Skin of body (tissue), 2 donors: ENCODE measurements around the gene MAP10. TPM values are rescaled to one million over a fixed set of nuclear protein-coding genes. Genes with fewer than 3 reads are reported as not detected.

Experiments used
- DNase-seq: peaks from one replicate; lab custom pipeline; 2025; lab: John Stamatoyannopoulos, UW
- total RNA-seq: library from RNA; depleted of rRNA; stranded (reverse); fragments of >200 nt; gene quantifications from one replicate; pipeline ENCODE4 v1.2.3, GENCODE V29; 2014

MAP10 gene
- total RNA-seq, 1 donor from 2014 or later = 2.4 TPM

DNA sequence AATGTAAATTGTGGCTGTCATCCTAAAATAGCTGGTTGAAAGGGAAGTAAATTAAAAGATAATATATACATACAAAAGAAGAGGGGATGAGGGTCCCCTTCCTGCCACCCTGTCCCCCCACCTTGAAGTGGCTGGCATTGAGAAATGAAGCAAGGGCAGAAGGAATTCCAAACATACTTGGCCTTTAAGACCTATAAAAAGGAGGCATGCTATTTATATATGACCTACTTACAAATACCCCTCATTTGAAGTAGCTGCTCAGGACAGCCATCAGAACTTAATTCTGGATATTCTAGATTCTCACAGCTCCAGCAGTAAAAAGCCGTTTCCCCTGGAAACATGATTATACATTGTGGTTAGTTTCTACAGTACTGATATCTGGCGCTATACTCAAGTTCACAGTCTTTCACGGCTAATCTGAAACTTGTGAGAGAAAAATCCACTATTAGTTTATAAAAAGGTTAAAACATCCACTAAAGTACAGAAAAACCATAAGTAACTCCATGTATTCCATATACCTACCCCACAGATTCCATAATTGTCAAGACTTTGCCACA lies 9.6 kb upstream of the MAP10 start:
- DNase-seq = no peak

DNA sequence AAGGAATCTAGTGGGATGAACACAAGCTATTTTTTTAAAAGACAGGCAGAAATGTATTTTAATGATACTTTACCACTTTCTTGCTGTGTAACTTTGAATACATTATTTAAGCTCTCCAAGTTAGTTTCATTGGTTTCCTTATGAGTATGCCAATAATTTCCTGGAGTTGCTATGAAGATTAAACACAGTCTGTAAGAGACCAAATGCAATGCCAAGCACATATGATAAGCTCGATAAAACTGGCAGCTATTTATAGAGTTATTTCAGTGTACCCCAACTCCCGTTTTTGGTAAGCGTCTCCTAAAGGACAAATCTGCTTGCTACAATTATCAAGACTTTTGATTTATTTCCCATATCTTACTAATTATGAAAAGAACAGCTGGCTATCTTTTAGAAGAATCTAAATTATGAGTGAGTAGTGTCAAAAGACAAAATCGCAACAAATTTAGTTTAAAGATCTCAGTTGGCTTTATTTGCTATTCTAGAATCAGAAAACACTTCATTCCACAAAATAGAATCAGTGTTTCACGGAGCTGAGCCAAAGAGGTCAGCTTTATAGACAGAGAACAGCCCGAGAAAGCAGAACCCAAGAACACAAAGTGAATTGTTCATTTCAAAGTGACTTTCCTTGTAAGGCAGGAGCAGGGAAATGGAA lies 7.2 kb upstream of the MAP10 start:
- peak; percentile 28 for DNase-seq

DNA sequence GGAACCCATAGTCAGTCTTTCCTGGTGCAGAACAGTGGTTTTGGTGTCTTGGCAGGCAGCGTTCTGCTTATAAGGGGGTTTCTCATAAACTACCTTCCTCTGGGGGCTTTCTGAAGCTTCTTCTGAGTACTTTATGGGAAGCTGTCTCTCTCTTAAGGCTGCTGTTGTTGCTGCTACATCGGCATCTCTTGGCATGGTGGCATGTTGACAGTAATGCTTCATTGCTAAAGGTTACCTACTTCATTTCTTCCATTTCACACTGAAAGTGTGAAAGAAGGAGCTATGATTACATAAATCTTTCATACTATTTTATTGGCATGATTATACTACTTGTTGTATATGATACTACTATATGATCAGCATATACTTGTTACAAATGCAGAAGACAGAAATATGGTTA lies 6.3 kb upstream of the MAP10 start:
- no peak for DNase-seq

DNA sequence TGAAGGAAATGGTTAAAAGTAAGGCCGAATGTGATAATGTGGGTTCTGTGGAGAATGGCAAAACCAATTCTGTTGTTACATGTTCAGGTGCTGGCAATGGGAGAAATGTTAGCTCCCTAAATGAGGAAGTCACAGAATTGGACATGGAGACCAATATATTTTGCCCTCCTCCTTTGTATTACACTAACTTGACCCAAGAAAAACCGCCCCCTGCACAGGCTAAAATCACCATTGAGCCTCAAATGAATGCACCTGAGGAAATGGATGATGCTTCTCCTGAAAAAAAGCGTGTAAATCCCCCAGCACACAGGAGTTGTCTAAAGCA lies 932 bp downstream of the MAP10 start:
- no peak for DNase-seq

DNA sequence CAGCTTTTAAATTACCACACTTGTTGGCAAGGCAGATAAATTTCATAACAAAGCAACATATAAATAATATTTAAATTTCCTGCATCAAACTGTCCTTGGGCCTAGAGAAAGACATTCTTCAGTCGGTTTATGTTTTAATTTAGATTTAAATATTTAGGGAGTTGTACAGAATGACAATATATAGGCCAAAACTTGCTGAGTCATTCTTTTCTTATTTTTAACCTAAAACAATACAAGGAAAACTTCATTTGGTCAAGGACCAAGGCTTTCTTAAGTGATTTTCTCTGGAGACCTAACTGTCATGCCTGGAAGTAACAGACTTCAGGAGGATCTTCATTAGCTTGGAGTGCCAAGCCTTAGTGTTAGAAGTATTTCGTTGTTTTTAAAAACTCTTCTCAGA lies 5.6 kb downstream of the MAP10 start:
- no peak for DNase-seq

DNA sequence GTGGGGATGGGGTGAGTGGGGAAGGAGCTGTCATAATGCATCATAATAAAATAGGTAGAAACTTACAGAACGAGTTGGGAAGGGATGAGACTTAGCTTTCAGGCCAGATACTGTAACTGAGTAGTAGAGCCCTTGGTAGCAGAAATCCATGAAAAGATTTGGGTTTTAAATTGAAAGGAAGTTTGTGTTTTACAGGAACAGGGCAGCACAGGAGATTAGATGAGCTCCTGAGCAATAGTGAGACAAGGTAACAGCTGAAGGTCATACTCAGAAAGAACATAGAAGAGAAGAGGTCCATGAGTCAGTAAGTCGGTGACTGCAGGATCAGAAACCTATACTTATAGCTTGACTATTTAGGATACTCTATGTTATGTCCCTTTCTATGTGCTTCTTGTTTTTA lies 7.3 kb downstream of the MAP10 start:
- no peak for DNase-seq

DNA sequence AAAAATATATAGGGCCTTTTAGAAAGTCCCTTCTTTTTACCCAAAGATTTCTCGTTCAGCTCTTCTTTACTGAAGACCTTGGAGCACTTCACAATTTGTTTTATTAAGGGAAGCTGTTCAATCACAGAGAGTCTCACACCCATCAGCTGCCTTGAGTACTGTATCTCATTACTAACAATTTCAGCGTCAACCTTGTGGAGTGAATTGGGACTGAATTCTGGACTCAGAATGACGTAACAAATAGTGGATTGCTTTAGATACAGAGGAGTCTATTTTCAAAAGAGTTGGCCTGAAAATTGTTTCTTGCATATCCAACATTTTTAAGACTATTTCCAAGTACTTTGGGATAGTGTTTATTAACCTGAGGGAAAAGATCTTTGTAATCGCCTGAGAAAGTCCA lies 7.9 kb downstream of the MAP10 start:
- peak; percentile 20 for DNase-seq

DNA sequence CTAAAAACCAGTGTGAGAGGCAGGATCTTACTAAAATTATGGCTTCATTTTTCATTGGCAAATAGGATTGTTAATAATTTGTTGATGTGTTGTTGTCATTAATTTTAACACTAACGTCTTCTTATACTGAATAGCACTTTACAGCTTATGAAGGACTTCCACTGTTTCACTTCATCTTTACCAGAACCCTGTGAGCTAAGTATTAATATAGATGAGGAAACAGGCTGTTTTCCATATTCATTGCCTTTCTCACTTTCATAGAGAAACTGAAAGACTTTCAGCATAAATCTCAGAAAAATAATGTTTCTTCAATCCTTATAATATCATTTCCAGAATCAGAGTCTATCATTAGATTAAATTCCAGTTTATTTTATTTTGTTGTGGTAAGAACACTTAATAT lies 8.5 kb downstream of the MAP10 start:
- no peak for DNase-seq

DNA sequence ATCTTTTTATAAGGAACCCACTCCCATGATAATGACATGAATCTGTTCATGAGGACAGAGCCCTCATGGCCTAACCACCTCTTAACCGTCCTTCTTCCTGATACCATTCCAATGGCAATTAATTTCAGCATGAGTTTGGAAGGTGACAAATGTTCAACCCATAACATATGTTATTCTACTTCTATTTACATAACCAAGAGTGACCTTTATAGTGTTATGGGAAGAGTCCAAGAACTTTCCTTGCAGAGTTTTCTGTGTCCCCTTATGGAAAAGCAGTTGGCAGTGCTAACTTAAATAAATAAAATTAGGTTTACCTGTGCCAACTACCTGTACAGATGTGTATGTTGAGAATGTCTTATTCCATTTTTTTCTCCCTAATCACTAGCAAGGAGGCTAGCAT lies 11.1 kb downstream of the MAP10 start:
- DNase-seq = no peak

DNA sequence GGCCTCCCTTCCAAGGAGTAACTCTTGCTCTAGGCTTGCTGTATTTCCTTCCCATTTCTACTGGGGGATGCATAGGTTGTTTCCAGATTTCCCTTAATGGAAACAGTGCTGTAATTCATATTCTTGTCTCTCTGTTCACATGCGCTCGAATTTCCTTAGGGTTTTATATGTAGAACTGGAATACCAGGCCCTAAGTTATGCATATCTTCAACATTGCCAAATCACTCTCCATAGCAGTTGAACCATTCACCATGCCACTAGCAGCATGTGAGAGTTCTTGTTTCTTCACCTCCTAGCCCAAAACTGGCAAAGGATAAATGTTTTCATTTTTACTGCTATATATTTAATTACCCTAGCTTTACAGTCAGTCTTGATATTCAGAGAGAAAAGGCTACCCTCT lies 12.8 kb downstream of the MAP10 start:
- DNase-seq = no peak

DNA sequence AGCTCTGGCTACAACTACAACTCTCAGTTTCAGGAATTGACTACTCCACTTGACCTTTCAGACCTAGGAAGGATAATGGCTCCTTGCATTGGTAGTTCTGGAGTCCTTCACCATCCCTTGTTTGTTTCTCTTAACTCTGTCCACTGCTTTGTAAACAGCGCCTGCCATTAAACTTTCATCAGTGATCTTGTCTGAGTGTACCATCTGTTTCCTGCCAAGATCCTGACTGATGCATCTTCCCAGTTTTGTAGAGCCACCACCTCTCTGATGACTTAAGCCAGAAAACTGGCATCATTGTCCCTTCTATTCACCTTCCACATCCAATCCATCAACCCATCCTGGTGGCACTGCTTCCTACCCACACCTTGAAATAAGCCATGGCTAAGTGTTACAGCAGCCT lies 15.2 kb downstream of the MAP10 start:
- no peak for DNase-seq

DNA sequence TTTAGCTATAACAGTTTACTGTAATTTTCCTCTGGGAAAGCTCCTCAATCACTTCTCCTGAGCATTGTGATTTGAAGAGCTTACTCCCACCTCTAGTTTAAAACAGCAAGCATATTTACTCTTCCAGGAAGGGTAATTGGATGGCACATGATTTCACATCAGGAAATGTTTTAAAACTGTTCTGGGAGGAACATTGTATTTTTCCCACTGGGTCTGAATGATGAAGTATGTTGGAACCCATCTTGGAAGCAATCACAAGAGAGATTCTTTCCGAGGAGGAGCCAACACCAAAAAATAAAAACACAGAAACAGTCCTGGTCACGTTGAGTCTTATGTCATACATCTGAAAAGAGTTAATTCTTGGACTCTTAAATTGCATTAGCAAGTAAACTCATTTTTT lies 17.3 kb downstream of the MAP10 start:
- peak; percentile 93 for DNase-seq

DNA sequence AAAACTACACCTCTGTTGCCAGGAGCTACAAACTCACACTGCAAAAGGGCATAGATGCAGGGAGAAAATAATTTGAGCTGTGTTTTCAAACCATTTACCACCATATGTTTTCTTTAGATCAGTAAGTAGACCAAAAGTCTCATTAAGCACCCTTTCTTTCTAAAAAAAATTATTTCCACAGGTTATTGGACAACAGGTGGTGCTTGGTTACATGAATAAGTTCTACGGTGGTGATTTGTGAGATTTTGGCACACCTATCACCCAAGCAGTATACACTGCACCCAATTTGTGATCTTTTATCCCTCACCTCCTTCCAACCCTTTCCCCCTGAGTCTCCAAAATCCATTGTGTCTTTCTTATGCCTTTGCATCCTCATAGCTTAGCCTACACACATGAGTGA lies 21.1 kb downstream of the MAP10 start:
- no peak for DNase-seq

DNA sequence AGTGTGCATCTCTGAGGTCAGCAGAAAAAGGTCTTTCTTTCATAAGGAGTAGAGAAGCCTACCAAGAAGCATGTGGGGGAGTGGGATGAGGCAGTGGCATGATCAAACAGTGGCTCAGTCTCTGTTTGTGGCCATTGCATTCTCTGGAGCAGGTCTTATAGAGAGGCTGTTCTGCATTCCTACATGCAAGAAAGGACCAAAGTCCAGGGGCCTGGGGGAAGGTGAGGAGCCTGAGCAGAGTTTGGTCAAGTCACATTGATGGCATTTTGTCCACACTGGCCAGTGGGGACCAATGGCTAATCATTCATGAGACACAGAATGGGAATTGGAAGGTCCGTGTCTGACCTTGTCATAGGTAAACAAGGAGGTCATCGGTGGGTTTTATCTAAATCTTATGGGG lies 25.4 kb downstream of the MAP10 start:
- no peak for DNase-seq

DNA sequence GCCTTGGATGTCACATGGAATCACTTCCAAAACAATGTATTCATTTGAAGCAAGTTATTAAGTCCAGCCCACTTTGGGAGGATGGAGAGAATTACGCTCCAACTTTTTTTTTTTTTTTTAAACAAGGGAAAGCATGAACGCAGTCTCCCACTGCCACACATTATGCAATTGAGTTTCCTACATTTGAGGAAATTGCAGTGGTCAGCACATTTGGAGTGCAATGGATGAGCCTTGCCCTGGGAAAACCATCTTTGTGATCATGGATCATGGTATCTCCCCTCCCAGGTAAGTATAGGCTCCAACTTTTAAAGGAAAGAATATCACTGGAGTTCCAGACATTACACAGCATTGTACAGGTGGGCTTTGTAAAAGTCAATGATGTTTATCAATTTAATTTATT lies 26.7 kb downstream of the MAP10 start:
- no peak for DNase-seq

DNA sequence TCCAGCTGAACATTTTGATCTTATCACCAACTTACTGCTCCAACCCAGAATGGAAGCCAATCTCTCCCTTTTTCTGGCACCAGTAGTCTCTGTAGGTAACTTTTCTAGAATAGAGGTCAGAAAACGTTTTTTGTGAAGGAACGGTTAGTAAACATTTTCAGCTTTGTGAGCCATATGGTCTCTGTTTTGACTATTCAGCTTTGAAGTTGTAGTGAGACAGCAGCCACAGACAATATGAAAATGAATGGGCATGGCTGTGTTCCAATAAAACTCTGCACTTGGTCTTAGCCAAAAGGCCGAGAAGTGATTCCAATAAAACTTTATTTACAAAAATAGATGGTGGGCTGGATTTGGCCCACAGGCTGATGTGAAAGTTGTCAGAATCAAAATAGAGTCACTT lies 28.9 kb downstream of the MAP10 start:
- no peak for DNase-seq

DNA sequence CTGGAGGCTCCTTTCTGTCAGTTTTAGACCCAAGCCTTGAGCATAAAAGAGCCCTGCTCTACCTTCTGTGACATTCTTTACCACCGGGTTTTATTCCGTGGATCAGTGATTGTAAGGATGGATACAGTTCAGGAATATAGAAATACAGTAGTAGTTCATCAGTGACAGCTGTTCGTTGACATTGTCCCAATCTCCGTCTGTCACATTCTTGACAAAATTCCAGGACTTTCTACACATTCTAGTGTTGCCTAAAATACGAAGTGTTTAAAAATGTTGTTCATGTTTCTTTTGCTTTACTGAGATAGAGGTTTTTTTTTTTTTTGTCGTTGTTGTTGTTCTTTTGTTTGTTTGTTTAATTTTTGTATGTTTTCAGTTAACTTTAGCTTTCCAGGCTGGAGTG lies 29.9 kb downstream of the MAP10 start:
- DNase-seq = no peak

DNA sequence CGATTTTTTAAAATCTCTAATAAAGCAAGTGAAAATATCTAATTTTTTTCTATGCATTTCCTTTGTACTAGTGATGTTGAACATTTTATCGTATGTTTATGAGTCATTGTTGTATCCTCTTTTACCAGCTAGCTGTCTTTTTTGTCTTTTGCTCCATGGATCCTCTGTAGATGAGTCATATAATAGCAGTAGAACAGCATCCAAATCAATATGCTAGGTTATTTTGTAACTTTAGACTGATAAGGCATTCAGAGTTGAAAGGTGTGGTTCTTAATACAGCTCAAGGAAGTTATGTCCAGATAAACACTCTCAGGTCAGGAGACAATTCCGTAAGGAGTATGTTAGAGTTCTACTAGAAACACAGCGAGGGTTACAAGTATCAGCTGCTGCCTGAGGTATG lies 31.9 kb downstream of the MAP10 start:
- DNase-seq = no peak

DNA sequence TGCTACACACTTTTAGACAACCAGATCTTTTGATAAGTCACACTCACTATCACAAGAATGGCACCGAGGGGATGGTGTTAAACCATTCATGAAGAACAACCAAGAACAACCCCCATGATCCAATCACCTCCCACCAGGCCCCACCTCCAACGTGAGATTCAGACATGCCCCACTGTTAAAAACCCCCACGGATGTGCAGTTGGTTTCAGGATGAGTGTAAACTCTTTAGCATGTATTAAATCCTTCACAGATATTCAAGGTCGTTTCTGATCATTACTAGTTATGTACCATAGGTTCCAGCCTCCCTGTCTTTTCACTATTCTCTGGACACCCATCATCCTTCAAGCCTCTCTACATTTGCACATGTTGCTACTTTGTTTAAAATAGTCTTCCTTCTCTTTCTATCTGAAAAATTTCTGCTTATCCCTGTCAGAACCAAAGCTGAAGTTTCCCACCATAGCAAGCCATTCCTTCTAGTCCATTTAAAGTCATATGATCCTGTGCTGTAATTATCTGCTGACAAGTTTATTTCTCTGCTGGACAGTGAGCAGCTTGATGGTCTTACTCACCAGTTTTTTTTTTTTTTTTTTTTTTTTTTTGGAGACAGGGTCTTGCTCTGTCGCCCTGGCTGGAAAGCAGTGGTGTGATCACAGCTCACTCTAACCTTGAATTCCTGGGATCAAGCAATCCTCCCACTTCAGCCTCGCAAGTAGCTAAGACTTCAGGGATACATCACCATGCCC lies 36.8 kb downstream of the MAP10 start:
- no peak for DNase-seq

DNA sequence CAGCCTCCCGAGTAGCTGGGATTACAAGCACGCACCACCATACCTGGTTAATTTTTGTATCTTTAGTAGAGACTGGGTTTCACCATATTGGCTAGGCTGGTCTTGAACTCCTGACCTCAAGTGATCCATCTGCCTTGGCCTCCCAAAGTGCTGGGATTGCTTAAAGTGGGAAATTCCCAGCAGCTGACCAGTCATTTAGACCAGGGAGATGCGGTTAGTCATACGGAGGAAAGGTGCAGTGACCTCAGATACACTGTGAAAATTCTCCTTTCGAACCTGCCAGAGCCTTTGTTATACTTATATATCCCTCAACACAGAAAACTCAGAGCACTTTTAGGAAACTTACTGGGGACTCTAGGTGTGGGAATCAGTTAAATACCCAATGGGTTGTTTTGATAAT lies 39.6 kb downstream of the MAP10 start:
- no peak for DNase-seq

DNA sequence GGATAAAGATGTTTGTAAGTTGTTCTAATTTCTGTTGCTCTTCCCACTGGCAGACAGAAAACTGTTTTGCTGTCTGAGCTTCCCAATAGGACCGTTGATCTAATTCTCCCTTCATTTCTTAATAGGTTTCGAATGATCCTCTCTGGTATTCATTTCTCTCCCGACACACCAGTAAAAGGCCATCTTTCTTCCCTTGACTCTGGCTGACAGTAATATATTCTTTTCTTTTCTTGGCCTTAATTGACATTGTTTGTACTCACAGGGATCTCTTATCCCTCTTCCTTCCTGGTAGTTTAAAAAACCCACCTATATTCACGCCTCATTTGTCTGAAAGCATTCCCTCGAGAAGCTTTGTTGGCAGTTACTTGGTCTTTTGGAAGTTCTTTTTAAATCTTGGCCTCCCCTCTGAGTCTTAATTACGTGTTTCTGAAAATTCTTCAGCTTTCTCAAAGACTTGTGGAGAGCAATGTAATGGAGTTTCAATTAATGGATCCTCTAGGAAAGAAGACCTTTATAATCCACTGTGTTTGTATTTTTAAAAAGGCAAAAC lies 40.3 kb downstream of the MAP10 start:
- DNase-seq = no peak

DNA sequence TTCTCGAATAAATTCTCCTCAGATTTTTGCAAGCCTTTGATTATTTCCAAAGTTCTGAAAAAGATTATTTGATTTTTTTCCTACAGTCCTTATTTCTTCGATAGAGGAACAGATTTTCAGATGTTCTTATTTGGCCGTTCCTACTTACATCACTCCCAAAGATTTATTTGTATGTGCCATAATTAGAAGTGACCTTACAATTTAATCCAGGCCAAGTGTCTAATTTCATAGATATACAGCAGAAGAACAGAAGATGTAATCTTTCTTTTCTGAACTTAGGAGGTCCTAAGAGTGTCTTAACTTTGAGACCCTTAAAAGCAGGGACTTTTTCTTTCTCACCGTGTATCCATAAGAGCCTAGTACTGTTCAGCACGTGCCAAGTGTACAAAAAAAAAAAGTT lies 46.3 kb downstream of the MAP10 start:
- no peak for DNase-seq
